HG02973 (cell line): ENCODE measurements around the gene TMEM183A.

ENCODE experiments used
- ATAC-seq: cut with Tn5 transposase; IDR thresholded peaks from one replicate; pipeline ENCODE4 v1.9.1; 2021; ENCODE audit warnings: moderate library complexity; ENCODE audit not compliant: unreplicated experiment

TMEM183A gene

DNA sequence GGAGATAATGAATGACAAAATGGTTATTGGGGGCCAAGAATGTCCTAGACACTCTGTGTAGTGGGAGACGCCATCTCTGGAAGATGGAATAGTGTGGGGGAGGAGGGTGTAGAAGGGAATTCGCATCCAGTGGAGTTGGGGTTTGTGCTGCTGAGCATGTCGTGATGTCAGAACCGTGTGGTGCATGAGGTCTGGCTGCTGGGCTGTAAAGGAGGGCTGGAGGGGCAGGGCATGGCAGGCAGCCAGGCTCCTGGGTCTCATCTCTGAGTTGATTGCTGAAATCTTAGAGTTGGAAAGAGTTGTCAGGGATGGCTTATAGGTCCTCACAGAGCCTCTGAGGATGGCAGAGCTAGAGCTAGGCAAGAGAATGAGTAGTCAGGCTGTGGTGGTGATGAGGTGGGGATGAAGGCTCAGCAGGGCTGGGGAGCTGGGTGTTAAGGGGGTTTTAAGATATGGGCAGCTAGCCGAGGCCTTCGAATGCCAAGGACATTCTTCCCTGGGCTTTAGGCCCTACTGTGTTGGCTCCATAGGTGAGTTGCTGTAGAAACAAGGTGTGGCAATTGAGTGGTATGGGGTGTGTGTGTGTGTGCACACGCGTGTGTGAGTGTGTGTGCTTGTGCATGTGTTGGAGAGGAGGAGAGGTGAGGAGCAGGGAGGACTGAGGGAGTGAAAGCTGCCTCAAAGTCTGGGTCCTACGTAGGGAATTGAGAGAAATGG, 21.1 kb downstream of the TMEM183A start:
- no peak for ATAC-seq

- no peak for ATAC-seq
Measured at GRCh38 chr1:203028784-203029553, 21.8 kb downstream of the TMEM183A start.

GRCh38 chr1:203031467-203031866, 24.3 kb downstream of the TMEM183A start:
- ATAC-seq = no peak

- no peak for ATAC-seq
Measured at GRCh38 chr1:203033287-203033686, 26.1 kb downstream of the TMEM183A start.

DNA sequence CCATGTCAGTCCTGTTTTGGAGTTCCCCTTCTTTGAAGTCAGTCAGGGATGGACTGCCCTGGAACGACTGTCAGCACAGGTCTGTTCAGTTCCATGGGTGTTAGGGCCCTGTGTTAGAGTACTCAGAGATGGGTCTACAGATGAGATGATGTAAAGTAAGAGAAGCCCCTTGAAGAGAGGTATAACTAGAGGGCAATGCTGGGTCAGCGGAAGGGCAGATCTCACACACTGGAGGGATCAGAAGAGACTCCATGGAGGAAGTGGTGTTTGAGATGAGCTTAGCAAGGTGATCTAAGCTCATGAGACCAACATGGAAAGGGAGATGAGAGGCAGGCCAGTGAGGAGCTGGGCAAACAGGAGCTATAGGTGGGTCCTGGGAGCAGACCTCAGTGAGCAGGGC, 26.7 kb downstream of the TMEM183A start:
- no peak for ATAC-seq

DNA sequence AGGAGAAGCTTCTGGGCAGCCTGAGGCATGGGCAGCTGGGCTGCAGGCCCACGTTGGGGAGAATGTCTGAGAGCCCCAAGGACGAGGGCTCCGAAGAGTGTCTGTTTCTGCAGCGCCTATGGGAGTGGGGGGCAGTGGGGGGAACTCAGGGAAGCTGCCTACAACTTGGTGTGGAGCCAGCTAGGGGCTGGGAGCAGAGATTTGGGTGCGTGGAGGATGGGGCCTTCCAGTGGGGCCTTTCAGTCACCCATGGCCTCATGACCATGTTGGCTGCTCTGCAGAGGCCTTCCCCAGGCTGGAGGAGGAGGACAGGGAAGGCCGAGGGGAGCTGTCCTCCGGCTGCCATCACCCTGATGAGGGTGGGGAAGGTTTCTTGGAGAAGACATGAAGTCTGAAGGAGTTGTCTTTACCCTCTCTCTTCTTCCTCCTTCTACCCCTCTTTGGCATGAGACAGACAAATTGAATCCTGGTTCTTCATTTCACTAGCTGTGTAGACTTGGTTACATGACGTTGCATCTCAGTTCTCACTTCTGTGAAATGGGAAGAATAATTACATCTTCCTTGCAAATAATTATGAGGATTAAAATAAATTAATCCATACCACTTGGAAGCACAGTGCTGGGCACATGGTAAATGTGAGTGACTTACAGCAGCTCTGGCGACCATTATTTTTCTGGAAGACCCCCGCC, 27.4 kb downstream of the TMEM183A start:
- no peak for ATAC-seq

- no peak for ATAC-seq
Measured at GRCh38 chr1:203035111-203036000, 28.2 kb downstream of the TMEM183A start.

DNA sequence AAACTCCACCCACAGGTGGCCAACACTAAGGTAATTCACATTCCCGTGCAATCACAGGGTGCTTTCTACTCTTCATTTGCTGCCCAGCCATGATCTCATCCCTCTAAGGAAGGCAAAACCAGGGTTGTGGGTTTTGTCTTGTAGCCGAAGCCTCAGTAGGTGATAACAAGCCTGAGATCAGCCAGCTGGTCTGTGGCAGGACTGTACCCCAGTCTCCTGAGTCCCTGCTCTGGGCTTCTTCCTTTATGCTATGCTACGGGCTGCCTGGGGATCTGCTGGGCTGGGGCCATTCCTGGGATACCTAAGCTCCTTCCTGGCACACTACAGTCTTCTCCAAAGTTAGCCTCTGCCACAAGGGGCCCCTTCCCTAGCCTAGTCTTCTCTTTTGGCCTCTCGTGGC, 29.0 kb downstream of the TMEM183A start:
- ATAC-seq = no peak

GRCh38 chr1:203036537-203036936, 29.4 kb downstream of the TMEM183A start:
- no peak for ATAC-seq

DNA sequence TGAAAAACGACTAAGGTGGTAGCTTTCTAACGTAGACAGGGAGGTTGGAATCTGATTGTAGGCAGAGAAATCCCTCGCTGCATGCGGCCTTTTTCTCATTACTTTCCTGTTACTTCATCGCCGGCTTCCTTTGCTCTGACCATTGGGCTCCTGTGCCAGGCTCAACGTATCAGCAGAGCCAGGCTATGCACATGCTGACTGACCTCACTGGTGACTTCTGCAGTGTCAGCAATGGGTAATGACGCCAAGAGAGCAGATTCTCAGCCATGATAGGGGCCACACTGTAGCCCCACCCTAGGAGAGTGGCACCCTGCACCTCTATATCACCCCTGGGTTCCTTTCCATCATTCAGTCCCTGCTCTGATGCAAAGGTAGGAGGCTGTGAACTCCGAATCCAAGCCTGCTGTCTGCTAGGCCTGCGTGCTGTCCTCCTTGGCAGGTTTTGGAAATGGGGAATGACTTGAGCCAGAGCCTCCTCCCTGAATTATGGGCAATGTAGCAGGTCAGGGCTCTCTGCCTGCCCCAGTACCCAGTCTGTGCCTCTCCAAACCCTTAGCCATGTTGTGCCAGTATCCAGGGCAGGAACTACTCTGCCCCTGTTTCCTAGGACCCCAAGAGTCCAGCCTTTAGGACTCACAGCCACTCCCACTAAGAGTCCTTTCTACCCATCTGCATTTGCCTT, 30.5 kb downstream of the TMEM183A start:
- ATAC-seq = no peak

- no peak for ATAC-seq
Measured at GRCh38 chr1:203038217-203038741, 31.1 kb downstream of the TMEM183A start.

GRCh38 chr1:203038891-203039608, 31.9 kb downstream of the TMEM183A start:
- ATAC-seq = no peak

DNA sequence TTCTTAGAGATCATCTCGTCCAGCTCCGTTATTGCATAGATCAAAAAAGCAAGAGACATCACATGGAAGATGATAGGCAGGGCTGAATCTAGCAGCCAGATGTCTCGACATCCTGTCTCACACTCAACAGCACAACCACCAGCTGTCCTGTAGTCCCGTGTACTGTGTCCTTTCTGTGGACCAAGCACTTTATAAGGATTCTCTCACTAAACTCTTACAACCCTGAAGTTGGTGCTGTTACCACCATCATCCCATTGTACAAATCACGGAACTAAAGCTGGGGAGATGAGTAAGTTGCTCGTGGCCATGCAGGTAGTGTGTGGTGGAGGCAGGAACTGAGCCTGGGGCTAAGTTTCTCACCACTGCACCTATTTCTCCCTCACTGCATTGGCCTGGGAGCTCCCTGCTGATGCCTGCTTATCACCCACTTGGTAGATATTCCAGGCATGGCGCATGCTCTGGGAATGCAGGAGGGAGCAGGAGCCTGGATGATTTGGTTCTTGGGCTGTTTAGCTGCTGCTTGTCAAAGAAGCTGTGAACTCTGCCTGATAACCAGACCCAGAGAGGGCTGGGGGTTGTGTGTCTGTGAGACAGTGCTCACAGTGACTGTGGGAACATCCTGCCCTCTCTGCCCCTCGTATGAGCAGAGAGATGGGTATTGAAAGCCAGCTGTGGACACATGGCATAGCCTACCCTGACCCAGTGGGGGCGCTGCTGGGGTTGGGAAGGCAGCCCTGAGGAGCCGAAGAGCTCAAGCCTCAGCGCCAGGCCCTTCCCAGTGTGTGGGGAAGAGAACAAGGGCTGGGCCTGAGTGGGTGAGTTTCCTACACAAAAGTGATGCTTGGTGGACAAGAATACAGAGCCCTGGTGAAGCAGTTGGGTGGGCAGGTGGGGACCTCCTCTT, 32.7 kb downstream of the TMEM183A start:
- no peak for ATAC-seq

DNA sequence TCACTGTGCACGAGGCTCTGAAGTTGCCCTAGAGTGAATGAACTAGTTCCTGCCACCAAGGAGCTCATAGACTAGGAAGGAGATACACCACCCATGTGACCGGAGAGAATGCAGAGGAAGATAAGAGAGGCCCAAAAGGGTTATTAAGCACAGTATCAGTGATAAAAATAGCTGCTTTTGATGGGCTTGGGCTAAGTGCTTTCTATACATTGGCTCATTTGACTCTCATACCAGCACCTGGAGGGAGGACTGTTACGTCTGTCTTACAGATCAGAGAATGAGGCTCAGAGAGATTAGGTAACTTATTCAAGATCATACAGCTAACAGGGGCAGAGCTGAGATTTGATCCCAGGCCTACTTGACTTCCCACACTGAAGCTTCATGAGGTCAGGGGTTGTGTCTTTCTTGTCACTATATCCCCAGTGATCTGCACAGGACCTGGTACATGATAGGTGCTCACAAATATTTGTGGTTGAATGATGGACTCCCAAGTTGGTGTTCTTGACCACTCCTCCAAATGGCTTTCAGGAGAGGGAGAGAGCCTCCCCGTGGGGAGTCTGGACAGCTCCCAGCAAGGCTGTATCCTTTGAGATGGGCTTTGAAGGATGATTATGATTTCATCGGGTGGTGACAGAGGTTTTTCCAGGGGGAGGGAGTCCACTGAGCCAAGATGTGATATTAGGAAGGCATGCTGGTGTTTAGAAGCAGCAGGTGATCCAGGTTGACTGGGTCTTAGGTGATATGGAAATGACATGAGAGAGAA, 33.5 kb downstream of the TMEM183A start:
- no peak for ATAC-seq

- ATAC-seq = no peak
Measured at GRCh38 chr1:203041351-203041932, 34.3 kb downstream of the TMEM183A start.

GRCh38 chr1:203043830-203044545, 36.8 kb downstream of the TMEM183A start:
- ATAC-seq = no peak
